ENCODE results near the gene ANK3.

Gene ANK3

DNA sequence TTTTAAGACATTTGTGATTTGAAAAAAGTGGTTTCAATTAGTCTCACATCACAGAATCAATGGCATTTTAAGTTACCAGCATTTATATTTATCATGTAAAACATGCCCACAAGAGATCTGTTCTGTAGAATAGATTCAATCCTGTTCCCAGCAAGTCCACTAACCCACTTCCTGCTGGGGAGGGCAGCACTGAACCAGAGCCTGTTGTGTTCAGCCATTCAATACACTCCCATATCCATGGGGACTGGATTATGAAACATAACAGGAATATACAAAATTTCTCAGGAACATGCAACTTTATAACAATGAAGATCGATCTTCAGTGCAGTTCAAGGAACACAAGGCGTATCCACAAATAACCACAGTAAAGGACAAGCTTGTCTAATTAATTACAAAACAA is 24.4 kb upstream of the ANK3 start:
- DNase-seq: no peak

- no peak for DNase-seq
These were observed 23.8 kb upstream of the ANK3 start for GRCh38 chr10:60413306-60414012.

- no peak for DNase-seq
These were observed 21.3 kb upstream of the ANK3 start for GRCh38 chr10:60410970-60411369.

DNA sequence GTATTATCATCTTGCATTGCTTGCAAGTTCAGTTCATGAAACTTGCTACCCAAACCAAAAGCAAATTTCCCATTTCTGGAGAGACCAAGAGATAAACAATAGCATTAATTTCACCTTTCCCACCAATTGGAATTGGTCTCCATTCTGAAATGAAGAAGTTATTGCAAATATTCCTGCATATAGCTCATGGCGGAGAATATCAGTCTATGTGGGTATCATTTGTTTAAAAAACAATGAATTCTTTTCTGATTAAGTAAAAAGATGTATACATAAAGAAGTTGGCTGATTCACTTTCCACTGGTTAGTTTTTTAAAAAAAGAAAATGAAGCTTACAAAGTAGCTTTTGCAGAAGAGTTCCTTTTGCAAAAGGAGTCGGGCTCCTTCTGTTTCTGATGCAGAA is 19.5 kb upstream of the ANK3 start:
- DNase-seq: no peak

- DNase-seq: no peak
These were observed 16.5 kb upstream of the ANK3 start for GRCh38 chr10:60406182-60406581.

GRCh38 chr10:60405172-60405571 is 15.5 kb upstream of the ANK3 start:
- no peak for DNase-seq

- DNase-seq: no peak
These were observed 13.6 kb upstream of the ANK3 start for GRCh38 chr10:60403168-60403873.

DNA sequence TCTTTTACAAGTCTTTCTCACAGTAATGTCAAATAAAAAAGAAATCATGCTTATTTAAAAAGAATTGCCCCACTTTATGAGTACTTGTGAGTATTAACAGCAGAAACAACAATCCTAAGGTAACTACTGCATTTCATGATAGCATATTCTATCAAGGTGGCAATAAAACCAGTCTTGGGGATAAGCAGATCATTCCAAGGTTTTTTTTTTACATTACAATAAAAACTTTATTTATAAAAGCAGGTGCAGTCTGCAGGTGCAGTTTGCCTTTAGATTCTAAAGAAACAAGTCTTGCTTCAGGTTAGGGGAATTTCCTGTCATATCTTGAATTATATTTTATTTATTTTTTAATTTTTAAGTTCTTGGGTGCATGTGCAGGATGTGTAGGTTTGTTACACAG is 10.7 kb upstream of the ANK3 start:
- DNase-seq: no peak

GRCh38 chr10:60399328-60399727 is 9.7 kb upstream of the ANK3 start:
- no peak for DNase-seq

- DNase-seq: no peak
These were observed 8.1 kb upstream of the ANK3 start for GRCh38 chr10:60397792-60398191.

DNA sequence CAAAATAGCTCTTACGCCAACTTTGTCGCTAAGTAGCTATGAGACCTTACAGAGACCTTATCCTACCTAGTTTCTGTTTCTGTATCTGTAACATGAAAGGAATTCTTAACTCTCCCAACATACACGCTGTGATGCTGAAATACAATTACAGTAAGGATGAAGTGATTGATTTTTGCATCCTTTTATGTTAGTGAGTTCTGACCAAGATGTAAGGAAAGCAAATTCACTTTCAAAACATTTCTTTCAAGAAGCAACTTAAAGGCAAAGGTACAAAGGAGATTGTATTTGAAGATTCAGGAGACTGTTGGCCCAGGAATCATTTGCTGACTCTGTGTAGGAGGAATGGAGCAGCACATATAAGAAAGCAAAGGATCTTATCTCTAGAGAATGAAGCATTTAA is 7.1 kb upstream of the ANK3 start:
- DNase-seq: no peak

DNA sequence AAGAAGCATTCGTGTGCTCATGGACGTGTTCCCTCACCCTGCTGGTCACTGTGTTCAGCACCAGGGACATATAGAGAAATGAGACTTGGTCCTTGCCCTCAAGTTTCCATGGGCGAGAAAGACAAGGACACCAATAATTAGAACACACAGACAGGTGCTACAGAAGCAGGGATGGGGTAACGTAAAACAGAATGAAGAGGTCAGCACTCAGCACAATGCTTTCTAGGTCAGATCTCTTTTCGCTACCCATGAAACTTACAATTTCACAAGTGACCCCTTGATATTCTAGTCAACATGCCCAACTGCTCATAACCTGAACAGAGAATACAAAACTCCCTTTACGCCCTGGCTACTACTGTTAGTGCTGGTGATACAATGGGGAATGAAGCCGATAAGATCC is 6.0 kb upstream of the ANK3 start:
- DNase-seq: no peak

DNA sequence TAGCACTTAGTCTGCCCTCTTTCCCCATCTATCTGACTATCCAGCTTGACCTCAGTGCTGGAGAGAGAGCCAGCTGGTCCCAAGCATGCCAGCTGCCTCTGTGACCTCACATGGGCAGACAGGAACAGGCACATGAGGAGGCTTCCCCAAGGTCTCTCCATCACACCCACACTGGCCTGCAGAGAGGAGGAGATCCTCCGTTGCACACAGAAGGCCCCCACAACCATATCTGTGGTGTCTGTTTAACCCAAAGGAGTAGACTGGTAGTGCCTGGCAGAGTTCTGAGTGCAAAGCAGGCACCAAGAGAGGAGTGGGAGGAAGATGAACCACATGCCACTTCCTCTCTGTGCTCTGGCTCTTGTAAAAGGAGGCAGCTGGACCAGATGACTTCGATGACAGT is 4.8 kb upstream of the ANK3 start:
- peak in 14 of 58 donors; percentile 15 to 58 (median 34) for DNase-seq

GRCh38 chr10:60390224-60390626 is 550 bp upstream of the ANK3 start:
- peak in 2 of 58 donors; percentile 27 to 56 for DNase-seq

GRCh38 chr10:60388709-60389301 is 870 bp downstream of the ANK3 start:
- peak in 15 of 58 donors; percentile 7 to 53 (median 27) for DNase-seq

GRCh38 chr10:60388116-60388625 is 1.5 kb downstream of the ANK3 start:
- no peak for DNase-seq

GRCh38 chr10:60387531-60387930 is 2.1 kb downstream of the ANK3 start:
- peak in 1 of 58 donors; percentile 9 for DNase-seq

- no peak for DNase-seq
These were observed 4.3 kb downstream of the ANK3 start for GRCh38 chr10:60385399-60385738.

- DNase-seq: peak in 16 of 58 donors; percentile 21 to 57 (median 36)
These were observed 4.8 kb downstream of the ANK3 start for GRCh38 chr10:60384708-60385398.

DNA sequence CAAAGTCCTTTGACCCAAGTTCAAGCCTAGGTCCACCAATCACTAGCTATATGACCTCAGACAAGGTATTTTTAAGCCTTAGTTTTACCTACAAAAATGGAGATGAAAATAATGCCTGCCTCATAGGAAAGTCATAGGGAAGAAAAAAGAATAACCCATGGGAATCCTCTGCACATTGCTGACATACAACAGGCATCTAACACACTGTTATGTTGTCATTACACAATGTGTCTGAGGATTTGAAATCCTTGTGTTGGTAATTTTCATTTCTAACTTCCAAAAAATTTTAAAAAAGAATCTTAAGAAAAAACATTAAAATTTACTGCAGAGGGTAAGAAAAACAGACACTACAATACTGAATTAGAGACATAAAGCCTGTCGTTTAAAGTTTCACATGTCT is 5.7 kb downstream of the ANK3 start:
- DNase-seq: no peak

DNA sequence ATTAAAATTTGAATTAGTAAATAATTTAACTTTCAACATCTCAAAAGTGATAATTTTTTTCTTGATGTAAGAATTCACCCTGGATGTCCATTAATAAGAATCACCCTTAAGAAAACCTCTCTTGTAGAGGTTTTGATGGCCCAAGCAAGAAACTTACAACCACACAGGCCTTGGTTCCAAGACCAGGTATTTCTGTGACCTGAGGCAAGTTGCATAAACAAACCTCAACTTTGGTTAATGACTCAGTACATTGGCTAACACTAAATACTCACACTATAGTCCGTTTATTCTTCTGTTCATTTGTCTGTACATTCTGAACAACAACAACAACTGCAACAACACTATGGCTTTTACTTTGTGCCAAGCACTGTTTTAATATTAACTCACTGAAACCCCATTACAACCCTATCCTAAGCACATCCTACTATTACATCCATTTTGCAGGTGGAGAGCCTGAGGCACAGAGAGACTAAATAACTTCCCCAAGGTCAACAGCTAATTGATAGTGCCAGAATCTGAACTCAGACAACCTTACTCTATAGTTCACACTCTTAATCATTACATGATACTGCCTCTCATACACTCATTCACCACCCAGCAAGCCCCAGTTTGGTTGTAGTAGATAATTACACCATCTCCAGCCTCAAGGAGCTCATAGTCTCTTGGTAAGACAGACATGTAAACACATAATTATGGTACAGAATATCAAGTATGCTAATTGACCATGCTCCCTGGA is 6.6 kb downstream of the ANK3 start:
- no peak for DNase-seq

Measured in anterior cingulate cortex (tissue), 58 donors.